Ramos (cell line): ENCODE measurements around the gene FAM217A.
"Not testable (repeated sequence)": the region's sequence is repeated elsewhere in the genome, so short reads cannot be mapped to it uniquely, and the experiment has no call there.

Experiments used
- in situ Hi-C: fragments of 300-500 bp; cut with MboI; formaldehyde crosslinking; loops from one replicate; pipeline ENCODE4 v1.14.3; 2022; ENCODE audit warnings: low sequenced_read_pairs; ENCODE audit not compliant: unreplicated experiment

Gene FAM217A

DNA sequence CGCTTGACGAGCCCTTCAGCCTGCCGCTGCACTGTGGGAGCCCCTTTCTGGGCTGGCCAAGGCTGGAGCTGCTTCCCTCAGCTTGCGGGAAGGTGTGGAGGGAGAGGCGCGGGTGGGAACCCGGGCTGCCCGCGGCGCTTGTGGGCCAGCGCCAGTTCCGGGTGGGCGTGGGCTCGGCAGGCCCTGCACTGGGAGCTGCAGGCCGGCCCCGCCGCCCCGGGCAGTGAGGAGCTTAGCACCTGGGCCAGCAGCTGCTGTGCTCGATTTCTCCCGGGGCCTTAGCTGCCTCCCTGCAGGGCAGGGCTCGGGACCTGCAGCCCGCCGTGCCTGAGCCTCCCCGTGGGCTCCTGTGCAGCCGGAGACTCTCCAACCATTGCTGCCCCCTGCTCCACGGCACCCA, 11.1 kb upstream of the FAM217A start:
- in situ Hi-C loops: not testable (repeated sequence)

DNA sequence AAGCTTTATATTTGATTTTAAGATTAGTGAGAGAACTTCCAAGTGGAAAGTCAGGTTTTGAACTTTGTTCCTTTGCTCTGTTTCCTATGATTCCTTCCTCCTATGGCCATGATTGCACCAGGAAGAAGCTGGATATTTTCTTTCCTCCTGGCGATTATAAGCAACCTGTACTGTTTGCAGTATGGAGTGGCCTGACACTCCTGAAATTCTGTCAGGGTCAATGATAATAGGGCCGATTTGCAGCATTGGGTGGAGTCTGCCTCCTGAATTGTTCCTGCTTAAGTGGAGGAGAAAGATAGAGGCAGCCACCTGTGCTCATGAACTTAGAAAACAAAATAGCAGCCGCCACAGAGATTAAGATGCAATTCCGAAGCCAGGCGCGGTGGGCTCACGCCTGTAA, 9.8 kb upstream of the FAM217A start:
- in situ Hi-C loops: no loop called here

DNA sequence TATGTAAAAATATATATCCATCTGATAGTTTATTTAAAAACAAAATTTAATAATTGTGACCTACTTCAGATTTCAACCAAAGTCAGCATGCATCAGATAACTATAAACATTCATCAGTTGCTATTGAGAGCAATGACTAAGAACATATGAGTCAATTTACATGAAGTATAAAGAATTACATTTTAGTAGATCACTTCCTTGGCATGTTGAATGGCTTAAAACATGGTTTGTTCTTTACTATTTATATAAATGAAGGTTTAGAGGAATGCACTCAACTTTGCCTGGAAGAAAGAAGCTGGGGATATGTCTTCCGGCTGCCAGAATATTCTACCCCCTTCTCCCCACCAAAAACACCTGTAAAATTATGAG, 6.4 kb upstream of the FAM217A start:
- in situ Hi-C loops: no loop called here

DNA sequence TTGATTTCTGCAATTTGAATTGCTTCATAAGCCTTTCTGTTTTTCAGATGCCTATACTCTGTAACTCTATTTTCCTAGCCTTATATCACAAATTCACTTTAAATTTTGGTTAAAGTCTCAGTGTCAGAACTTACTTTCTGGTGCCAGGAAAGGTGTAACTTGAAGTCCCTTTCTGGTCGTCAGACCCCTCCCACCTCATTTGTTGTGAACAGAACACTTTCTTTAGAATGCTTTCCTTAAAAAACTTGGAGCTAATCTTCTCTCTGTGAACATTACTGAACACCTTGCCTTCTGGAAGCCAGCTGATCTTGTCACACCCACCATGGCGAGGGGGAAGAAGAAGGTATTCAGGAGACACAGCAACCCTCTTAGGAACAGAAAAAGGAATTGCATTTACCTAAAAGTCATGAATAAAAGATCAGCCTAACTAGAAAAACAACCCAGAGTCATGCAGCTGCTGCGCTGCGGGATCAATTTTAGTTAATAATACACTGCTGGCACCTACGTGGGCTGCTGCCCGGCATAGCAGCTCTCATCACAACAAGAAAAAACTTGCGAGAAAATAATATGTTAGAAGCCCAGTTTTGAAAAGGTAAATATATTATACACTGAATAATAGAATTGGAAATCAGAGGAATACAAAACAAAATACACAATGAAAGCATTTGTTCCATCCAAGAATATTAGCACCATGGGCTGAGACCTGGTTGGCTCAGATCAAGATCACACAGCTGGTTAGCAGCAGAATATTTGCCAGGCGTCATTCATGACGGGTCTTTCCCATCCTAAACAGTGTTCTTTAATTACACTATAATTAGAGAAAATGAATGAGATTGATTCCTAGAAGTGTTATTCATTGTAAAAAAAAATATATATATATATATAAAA, 5.8 kb upstream of the FAM217A start:
- in situ Hi-C loops: no loop called here

DNA sequence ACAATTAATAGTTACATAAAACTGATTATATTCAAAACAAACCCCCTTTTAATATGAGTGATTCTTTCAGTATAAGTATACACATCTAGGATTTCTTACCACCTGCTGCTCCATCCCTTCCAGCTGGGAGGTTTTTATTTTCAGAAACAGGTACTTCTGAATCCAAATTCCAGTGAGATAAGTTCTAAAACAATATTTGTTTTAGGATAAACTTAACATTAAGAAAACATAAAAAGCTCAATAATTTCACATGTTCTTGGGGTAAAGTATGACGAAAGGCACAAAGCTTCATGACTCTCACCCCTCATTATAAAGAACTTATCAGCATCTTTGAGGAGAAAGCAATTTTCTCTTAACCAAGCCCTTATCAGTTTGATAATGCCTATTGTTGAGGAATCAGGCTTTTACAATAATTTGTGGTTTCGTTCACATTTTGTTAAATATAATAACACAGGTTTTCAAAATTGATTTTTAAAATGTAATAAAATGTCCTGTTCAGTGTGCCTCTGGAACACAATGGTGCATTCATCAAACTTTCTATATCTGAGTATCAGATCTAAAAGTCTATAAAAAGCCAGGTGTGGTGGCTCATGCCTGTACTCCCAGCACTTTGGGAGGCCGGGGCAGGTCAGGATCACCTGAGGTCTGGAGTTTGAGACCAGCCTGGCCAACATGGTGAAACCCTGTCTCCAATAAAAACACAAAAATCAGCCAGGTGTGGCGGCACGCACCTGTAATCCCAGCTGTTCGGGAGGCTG, 4.3 kb downstream of the FAM217A start:
- in situ Hi-C loops: no loop called here

DNA sequence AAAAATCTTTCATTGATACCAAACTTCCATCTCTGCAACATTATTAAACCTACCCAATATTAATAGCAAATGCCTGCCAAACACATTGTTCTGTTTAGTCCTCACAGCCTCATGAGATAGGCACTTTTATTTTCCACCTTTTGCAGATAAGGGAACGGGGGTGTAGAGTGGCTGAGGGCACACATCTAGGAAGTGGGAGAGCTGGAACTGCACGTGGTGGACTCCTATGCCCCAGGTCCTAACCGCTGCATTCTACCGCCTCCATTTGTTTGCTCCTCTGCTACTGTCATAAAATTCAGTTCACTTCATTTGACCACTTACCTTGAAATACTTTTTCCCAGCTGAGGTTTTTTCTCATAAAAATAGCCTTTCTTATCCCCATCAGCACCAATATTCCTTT, 7.6 kb downstream of the FAM217A start:
- in situ Hi-C loops: no loop called here

DNA sequence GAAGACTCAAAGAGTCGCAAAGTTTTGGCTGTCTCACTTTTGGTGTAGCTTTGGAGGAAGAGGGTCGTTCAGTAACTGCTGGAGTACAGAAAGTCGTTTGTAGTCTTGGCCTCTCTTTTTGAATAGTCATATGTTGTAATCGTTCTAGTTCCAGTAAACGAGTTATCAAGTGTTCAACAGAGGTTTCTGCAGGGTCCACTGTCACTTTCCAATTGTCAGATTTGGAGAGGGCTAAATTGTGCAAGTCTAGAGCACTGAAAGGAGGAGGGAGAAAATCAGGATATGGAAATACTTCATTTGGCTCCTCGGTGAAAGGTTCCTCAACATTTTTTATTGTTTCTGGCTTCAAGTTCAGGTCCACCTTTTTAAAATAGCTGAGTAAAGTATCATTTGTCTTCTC, 9.7 kb downstream of the FAM217A start:
- in situ Hi-C loops: no loop called here

DNA sequence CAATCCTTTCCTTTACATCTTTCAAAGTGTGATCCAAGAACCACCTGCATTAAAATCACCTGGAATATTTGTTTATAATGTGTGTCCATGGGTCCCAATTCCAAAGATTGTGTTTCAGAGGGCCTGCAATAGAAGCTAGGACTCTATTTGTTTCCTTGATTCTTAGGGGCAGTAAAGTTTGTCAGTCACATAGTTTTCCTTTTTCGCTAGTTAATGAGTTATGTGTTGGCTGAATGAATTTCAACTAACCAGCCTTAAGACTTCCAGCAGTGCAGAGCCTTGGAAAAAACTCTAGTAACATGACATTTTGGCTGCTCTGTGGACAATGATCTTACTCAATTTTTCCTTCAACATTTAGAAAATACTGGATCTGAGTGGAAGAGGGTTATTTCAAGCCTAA, 11.3 kb downstream of the FAM217A start:
- in situ Hi-C loops: no loop called here

DNA sequence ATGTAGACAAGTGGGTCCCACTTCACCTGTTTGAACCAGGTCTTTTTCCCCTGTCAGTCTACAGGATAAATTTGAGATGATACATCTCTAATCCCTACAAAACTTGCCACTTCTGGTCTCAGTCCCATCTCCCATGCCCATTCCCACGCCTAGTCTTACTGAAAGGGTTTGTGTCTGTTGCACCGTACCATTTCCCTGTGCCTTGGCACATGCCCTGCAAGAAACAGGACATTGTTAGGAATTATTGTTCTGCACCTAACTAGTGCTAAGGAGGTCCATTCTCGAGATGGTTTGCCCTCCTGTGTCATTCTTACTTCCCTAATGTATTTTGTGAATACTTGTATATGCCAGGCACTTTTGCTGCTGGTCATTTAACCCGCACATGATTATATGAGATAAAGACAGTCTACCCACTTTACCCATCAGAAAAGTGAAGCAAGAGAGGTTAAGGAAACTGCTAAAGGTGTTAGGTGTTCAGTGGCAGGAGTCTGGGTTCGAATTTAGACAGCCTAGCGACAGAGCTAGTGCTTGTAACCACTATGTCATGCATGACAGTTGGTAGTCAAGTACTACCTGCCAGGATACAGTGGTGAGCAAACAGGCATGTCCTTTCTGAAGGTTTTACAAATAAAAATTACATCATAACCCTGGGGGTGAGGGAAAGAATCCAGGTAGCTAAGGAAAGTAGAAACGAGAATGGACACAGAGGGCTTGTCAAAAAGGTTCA, 12.7 kb downstream of the FAM217A start:
- in situ Hi-C loops: no loop called here

DNA sequence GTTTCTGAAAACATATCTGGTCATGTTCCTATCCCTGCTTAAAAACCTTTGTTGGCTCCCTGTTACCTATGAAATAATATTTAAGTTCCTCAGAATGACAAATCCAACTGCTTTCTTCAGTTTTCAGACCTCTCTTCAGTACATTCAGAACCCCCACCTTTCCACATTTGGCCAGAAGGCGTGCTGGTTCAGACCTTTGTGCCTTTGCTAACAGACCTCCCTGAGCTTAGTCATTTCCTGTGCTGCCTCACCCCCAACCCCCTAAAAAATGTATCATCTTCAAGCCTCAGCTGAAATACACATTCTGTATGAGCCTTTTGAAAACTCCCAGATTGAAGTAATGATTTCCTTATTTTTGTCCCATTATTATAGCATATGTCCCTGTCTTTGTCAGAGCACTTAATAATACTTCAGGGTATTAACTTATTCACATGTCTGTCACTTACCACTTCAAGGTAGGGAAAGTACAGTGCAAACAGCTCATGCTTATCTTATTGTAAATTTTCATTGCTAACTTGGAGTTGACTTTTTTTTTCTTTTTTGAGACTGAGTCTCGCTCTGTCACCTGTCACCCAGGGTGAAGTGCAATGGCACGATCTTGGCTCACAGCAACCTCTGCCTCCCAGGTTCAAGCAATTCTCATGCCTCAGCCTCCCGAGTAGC, 19.7 kb downstream of the FAM217A start:
- in situ Hi-C loops: no loop called here

DNA sequence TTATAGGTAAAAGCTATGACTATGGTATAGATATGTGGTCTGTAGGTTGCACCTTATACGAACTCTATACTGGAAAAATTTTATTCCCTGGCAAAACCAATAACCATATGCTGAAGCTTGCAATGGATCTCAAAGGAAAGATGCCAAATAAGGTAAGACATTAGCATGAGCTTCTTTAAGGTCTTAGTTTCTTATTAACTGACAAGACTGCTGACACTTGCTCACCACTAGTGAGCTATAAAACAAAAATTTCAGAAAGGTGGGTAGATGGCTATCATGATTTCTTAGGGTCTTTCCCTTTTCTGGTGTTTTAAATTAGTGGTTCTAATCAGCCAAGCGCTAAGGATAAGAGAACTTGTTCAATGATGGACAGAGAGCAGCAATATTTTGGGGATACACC, 21.9 kb downstream of the FAM217A start:
- in situ Hi-C loops: no loop called here

DNA sequence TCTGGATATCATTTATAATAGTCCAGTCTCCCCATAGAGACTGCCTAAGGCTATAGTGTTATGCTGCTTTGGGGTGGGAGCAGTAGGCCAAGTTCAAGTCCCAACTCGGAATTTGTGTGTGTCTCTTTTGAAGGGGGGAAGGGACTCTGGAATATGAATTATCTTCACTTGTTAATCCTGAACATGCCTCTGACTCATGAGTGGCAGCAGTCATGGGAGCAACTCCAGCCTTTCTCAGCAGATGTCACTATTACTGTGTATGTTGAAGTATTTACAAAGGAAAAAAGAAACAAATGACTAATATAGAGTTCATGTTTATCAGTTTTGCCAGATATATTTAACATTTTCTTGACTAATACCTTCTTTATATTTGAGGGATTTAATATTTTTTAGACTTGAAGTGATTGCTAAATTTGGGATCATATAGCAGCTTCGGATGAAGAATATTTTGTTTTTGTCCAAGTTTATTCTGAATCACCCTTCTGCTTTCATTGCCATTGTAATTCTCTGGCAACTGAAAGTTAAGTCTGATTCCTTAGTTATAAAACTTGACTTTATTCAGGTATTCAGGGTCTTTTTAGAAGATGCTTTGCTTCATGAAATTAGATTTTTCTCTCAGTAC, 23.4 kb downstream of the FAM217A start:
- in situ Hi-C loops: no loop called here

DNA sequence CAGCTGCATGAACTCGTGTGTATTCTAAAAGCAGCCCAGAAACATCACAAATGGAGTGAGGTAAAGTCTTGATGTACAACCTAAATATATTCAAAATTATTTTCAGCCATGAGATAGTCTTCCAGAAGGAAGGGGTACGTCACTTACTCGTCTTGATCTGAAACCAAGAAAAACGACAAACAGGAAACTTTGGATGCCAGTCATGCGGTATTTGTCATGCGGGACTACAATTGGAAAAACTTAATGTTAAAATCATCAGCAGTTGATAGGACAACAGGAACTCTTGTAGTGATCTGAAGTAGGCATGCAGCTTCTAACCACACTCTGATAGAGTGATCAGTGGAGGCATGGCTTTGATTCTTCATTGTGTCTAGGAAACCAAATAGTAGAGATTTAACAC, 29.7 kb downstream of the FAM217A start:
- in situ Hi-C loops: no loop called here

DNA sequence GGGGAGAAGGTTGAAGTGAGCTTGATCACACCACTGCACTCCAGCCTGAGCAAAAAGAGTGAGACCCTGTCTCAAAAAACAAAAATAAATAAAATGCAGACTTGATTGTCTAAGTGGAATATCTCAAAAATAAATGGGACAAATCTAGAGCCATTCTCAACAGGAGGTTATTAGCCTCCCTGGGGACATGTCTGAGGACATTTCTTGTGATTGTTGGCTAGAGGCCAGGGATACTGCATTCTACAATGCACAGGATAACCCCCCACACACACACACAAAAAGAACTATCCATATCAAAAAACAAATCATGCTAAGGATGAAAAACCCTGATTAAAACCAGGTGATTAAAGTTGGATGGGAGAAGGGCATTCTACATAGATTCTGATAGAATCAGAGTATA, 37.5 kb downstream of the FAM217A start:
- in situ Hi-C loops: no loop called here

DNA sequence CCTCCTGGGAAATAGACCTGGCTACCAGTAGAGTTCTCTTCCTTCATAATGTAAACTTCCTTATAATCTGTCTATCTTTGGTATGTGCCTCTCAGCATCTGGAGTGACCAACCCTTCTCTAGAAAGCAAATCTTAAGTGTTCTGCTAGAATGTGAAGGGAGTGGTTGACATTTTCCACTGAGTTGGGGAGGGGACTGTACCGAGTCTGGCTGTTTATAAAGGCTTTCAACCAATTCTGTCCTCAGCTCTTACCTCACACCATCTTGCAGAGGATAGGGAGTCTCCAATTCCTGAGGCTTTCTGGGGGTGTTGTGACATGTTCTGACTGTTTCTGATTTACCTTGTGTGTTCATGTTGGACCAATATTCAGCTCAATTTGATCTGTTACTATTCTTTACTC, 39.6 kb downstream of the FAM217A start:
- in situ Hi-C loops: no loop called here

DNA sequence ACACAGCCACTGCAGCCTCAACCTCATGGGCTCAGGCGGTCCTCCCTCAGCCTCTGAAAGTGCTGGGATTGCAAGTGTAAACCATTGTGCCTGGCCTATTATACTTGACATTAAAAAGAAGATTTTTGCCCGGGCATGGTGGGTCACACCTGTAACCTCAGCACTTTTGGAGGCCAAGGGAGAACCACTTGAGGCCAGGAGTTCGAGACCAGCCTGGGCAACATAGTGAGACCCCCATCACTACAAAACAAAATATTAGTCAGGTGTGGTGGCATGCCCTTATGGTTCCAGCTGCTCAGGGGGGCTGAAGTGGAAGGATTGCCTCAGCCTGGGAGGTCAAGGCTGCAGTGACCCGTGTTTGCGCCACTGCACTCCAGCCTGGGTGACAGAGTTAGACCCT, 42.4 kb downstream of the FAM217A start:
- in situ Hi-C loops: no loop called here

DNA sequence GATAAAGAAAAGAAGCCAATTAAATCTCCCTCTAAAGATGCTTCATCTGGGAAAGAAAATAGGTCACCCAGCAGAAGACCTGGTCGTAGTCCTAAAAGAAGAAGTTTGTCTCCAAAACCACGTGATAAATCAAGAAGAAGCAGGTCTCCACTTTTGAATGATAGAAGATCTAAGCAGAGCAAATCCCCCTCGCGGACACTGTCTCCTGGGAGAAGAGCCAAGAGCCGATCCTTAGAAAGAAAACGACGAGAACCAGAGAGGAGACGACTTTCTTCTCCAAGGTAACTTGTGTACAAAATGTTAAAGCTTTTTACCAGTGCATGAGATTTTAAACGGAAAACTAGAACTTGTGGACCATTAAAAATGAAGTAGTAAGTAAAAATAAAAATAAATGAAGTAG, 46.5 kb downstream of the FAM217A start:
- in situ Hi-C loops: no loop called here

DNA sequence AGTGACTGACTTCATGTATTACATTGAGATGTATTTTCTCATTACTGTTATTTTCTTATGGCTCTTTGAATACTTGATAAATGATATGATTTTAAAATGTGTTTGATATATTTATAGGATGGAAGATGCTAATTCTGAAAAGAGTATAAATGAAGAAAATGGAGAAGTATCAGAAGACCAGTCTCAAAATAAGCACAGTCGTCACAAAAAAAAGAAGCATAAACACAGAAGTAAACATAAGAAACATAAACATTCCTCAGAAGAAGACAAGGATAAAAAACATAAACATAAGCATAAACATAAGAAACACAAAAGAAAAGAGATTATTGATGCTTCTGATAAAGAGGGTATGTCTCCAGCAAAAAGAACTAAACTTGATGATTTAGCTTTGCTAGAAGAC, 47.5 kb downstream of the FAM217A start:
- in situ Hi-C loops: no loop called here

DNA sequence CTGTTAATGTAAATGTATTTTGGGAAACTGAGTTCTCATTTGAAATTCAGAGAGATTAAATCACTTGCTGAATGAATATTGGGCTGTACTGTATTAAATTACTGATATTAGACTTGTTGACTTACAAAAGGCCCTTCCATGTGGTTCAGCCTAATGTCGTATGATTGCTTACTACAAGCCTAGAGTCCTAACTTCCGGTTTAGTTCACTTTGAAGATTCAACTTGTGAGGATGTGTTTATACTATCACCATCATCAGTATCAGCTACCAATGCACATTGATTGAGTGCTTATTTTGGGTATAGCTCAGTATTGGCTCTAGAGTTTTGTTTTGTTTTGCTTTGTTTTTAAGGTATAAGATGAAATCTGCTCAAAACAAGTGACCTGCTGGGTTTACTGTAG, 48.3 kb downstream of the FAM217A start:
- in situ Hi-C loops: no loop called here

DNA sequence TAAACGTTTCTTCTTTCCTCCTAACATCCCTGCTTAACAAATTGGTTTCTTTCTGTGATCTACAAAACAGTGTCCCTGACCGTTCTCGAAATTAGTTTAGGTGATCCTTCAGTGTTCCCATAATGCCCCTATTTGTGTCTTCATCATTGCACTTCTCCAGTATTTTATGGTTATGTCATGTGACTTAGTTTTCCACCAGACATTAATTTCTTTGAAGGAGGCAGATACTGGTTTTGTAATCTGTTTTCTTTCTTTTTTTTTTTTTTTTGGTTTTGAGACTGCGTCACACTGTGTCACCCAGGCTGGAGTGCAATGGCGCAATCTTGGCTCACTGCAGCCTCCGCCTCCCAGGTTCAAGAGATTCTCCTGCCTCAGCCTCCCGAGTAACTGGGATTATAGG, 49.2 kb downstream of the FAM217A start:
- in situ Hi-C loops: no loop called here
